WTC11 (cell line): ENCODE results near the gene ACY1. TPM values are rescaled to one million over a fixed set of nuclear protein-coding genes. Genes with fewer than 3 reads are reported as not detected.

ENCODE experiments used
- ATAC-seq: fragments of 200-7000 bp; cut with Tn5 transposase; 2 replicates; pipeline ENCODE4 v1.10.0; 2021; ENCODE audit warnings: mild to moderate bottlenecking, moderate library complexity
- CTCF ChIA-PET: fragments of 300-600 bp; sonication (Branson Sonifier 250); formaldehyde crosslinking; loops from one replicate; lab custom pipeline; 2021; ENCODE audit warnings: antibody characterized with exemption; lab: Charles Lee
- POLR2A ChIA-PET: fragments of 350-600 bp; sonication (Branson Sonifier 250); formaldehyde crosslinking; loops from one replicate; lab custom pipeline; 2021; ENCODE audit warnings: antibody characterized with exemption; lab: Charles Lee
- DNase-seq: peaks from one replicate; pipeline ENCODE4 v3.0.0; 2021; ENCODE audit warnings: low spot score
- H3K27ac Mint-ChIP-seq: 2 replicates; pipeline ENCODE4 v1.8.0; 2021; ENCODE audit warnings: mixed read lengths
- H3K27me3 Mint-ChIP-seq: 2 replicates; pipeline ENCODE4 v1.8.0; 2021; ENCODE audit warnings: low read depth, mild to moderate bottlenecking, moderate library complexity, mixed read lengths
- H3K36me3 Mint-ChIP-seq: 2 replicates; pipeline ENCODE4 v1.8.0; 2021; ENCODE audit warnings: mixed read lengths
- H3K4me1 Mint-ChIP-seq: 2 replicates; pipeline ENCODE4 v1.8.0; 2022; ENCODE audit warnings: mixed read lengths
- H3K4me3 Mint-ChIP-seq: 2 replicates; pipeline ENCODE4 v1.8.0; 2021; ENCODE audit warnings: mild to moderate bottlenecking, moderate library complexity, mixed read lengths
- H3K9me3 Mint-ChIP-seq: 2 replicates; pipeline ENCODE4 v1.8.0; 2021; ENCODE audit warnings: mixed read lengths
- CBFB ChIP-seq: sonication (generic); formaldehyde crosslinking; IDR thresholded peaks from 2 replicates; pipeline ENCODE4 v1.8.1; 2022; ENCODE audit warnings: mild to moderate bottlenecking, low read depth, missing genetic modification reagents
- E2F1 ChIP-seq: sonication (generic); formaldehyde crosslinking; IDR thresholded peaks from 2 replicates; pipeline ENCODE4 v1.8.0; 2022; ENCODE audit warnings: mild to moderate bottlenecking, missing genetic modification reagents
- E2F4 ChIP-seq: sonication (generic); formaldehyde crosslinking; IDR thresholded peaks from 2 replicates; pipeline ENCODE4 v1.8.1; 2022; ENCODE audit warnings: low read depth, mild to moderate bottlenecking, moderate library complexity, missing genetic modification reagents, borderline replicate concordance
- FOXK1 ChIP-seq: sonication (generic); formaldehyde crosslinking; IDR thresholded peaks from 2 replicates; pipeline ENCODE4 v1.8.0; 2022; ENCODE audit warnings: mild to moderate bottlenecking, moderate library complexity, missing genetic modification reagents
- IRF1 ChIP-seq: sonication (generic); formaldehyde crosslinking; IDR thresholded peaks from 2 replicates; pipeline ENCODE4 v1.8.0; 2023; ENCODE audit warnings: missing genetic modification reagents
- MLX ChIP-seq: sonication (generic); formaldehyde crosslinking; IDR thresholded peaks from 2 replicates; pipeline ENCODE4 v1.8.1; 2023; ENCODE audit warnings: mild to moderate bottlenecking, missing genetic modification reagents, moderate library complexity
- MXD4 ChIP-seq: fragments of 250-450 bp; sonication (Bioruptor Pico); IDR thresholded peaks from 2 replicates; pipeline ENCODE4 v1.8.0; 2021; ENCODE audit warnings: mild to moderate bottlenecking, moderate library complexity, borderline replicate concordance
- OVOL2 ChIP-seq: fragments of 250-450 bp; sonication (Bioruptor Pico); IDR thresholded peaks from 2 replicates; pipeline ENCODE4 v1.9.0; 2021; ENCODE audit warnings: mild to moderate bottlenecking, borderline replicate concordance
- ZBTB21 ChIP-seq: sonication (generic); formaldehyde crosslinking; IDR thresholded peaks from 2 replicates; pipeline ENCODE4 v1.8.1; 2023; ENCODE audit warnings: mild to moderate bottlenecking, missing genetic modification reagents, borderline replicate concordance
- ZNF232 ChIP-seq: sonication (generic); formaldehyde crosslinking; IDR thresholded peaks from 2 replicates; pipeline ENCODE4 v1.8.0; 2022; ENCODE audit warnings: mild to moderate bottlenecking, missing genetic modification reagents
- ZNF317 ChIP-seq: sonication (generic); formaldehyde crosslinking; IDR thresholded peaks from 2 replicates; pipeline ENCODE4 v1.8.1; 2023; ENCODE audit warnings: low read depth, mild to moderate bottlenecking, moderate library complexity, missing genetic modification reagents, borderline replicate concordance
- total RNA-seq: library from RNA; stranded (reverse); gene quantifications from 3 replicates; pipeline ENCODE4 v1.2.3, GENCODE V29; 2021
- TF ChIP-seq, protein P1 (sequence below): sonication (generic); formaldehyde crosslinking; IDR thresholded peaks from 2 replicates; pipeline ENCODE4 v1.8.0; 2022; ENCODE audit warnings: missing genetic modification reagents
- TF ChIP-seq, protein P2 (sequence below): sonication (generic); formaldehyde crosslinking; IDR thresholded peaks from 2 replicates; pipeline ENCODE4 v1.8.0; 2023; ENCODE audit warnings: missing genetic modification reagents, mild to moderate bottlenecking, borderline replicate concordance
- TF ChIP-seq, protein P3 (sequence below): sonication (generic); formaldehyde crosslinking; IDR thresholded peaks from 2 replicates; pipeline ENCODE4 v1.8.1; 2022; ENCODE audit warnings: mild to moderate bottlenecking, missing genetic modification reagents, moderate library complexity, borderline replicate concordance
- TF ChIP-seq, protein P4 (sequence below): fragments of 200-600 bp; IDR thresholded peaks from 2 replicates; pipeline ENCODE4 v1.8.0; 2022; ENCODE audit warnings: antibody characterized with exemption

Gene ACY1
- total RNA-seq, 1 experiment from 2014 or later: 53.8 TPM

DNA sequence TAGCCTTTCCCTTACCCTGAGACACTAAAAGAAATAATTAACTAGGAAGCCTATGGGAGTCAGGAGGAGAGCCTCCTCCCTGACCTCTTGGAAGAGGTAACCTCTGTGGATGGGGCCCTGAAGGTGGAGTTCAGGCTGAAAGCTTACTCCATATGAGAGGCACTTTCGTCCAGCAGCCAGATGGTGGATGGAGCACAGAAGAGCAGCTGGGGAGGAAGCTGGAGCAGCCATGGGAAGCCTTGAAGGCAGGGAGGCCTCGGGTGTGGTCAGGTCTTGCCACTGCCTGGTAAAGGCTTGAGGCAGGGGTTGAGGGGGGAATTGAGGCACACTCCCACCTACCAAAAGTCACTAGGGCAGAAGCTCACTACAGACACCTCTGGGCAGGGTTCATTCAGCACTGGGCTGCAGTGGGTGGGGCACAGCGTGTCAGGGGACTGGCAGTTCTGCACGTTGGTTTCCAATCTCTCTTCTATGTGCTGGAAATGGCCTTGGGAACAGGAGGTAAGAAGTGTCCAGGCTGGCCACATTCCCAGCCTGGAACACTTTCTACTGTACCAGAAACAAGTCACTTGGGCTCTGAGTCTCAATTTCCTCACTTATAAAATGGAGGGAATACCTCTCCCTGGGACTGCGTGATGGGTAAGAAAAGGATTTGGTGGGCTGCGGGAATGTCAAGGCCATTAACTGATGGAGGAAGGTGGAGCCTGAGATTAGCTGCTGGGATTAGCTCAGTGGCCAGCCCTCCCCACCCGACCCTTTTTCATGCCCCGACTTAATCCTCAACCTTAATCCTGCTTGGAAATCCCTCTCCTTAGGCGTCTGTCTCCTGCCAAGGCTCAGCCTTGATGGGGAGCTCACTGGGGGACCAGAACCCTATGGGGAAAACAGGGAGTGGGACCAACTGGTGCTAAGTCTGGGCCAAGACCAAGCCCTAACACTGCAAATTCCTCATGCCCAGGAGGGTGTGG, 21.4 kb upstream of the ACY1 start:
- Mint-ChIP-seq H3K36me3 (no peaks in the 10 kb centered on the region), H3K27me3 (peaks cover 24% of the 10 kb centered on the region), H3K4me1 (peaks cover 28% of the 10 kb centered on the region), H3K9me3 (no peaks in the 10 kb centered on the region), H3K4me3 (no peak overlapping the region), H3K27ac (no peak overlapping the region)
- TF ChIP-seq IRF1 (CRISPR knock-in tag): no peak
- TF ChIP-seq E2F1 (CRISPR knock-in tag): no peak
- no peak for TF ChIP-seq E2F4 (CRISPR knock-in tag)
- TF ChIP-seq, protein P1, sequence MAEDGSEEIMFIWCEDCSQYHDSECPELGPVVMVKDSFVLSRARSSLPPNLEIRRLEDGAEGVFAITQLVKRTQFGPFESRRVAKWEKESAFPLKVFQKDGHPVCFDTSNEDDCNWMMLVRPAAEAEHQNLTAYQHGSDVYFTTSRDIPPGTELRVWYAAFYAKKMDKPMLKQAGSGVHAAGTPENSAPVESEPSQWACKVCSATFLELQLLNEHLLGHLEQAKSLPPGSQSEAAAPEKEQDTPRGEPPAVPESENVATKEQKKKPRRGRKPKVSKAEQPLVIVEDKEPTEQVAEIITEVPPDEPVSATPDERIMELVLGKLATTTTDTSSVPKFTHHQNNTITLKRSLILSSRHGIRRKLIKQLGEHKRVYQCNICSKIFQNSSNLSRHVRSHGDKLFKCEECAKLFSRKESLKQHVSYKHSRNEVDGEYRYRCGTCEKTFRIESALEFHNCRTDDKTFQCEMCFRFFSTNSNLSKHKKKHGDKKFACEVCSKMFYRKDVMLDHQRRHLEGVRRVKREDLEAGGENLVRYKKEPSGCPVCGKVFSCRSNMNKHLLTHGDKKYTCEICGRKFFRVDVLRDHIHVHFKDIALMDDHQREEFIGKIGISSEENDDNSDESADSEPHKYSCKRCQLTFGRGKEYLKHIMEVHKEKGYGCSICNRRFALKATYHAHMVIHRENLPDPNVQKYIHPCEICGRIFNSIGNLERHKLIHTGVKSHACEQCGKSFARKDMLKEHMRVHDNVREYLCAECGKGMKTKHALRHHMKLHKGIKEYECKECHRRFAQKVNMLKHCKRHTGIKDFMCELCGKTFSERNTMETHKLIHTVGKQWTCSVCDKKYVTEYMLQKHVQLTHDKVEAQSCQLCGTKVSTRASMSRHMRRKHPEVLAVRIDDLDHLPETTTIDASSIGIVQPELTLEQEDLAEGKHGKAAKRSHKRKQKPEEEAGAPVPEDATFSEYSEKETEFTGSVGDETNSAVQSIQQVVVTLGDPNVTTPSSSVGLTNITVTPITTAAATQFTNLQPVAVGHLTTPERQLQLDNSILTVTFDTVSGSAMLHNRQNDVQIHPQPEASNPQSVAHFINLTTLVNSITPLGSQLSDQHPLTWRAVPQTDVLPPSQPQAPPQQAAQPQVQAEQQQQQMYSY (CRISPR knock-in tag): no peak
- TF ChIP-seq, protein P2, sequence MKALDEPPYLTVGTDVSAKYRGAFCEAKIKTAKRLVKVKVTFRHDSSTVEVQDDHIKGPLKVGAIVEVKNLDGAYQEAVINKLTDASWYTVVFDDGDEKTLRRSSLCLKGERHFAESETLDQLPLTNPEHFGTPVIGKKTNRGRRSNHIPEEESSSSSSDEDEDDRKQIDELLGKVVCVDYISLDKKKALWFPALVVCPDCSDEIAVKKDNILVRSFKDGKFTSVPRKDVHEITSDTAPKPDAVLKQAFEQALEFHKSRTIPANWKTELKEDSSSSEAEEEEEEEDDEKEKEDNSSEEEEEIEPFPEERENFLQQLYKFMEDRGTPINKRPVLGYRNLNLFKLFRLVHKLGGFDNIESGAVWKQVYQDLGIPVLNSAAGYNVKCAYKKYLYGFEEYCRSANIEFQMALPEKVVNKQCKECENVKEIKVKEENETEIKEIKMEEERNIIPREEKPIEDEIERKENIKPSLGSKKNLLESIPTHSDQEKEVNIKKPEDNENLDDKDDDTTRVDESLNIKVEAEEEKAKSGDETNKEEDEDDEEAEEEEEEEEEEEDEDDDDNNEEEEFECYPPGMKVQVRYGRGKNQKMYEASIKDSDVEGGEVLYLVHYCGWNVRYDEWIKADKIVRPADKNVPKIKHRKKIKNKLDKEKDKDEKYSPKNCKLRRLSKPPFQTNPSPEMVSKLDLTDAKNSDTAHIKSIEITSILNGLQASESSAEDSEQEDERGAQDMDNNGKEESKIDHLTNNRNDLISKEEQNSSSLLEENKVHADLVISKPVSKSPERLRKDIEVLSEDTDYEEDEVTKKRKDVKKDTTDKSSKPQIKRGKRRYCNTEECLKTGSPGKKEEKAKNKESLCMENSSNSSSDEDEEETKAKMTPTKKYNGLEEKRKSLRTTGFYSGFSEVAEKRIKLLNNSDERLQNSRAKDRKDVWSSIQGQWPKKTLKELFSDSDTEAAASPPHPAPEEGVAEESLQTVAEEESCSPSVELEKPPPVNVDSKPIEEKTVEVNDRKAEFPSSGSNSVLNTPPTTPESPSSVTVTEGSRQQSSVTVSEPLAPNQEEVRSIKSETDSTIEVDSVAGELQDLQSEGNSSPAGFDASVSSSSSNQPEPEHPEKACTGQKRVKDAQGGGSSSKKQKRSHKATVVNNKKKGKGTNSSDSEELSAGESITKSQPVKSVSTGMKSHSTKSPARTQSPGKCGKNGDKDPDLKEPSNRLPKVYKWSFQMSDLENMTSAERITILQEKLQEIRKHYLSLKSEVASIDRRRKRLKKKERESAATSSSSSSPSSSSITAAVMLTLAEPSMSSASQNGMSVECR (CRISPR knock-in tag): no peak
- TF ChIP-seq, protein P3, sequence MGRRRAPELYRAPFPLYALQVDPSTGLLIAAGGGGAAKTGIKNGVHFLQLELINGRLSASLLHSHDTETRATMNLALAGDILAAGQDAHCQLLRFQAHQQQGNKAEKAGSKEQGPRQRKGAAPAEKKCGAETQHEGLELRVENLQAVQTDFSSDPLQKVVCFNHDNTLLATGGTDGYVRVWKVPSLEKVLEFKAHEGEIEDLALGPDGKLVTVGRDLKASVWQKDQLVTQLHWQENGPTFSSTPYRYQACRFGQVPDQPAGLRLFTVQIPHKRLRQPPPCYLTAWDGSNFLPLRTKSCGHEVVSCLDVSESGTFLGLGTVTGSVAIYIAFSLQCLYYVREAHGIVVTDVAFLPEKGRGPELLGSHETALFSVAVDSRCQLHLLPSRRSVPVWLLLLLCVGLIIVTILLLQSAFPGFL (CRISPR knock-in tag): no peak
- no peak for TF ChIP-seq FOXK1 (CRISPR knock-in tag)
- no peak for TF ChIP-seq ZNF317 (CRISPR knock-in tag)
- TF ChIP-seq ZNF232: no peak
- no peak for TF ChIP-seq OVOL2
- TF ChIP-seq, protein P4, sequence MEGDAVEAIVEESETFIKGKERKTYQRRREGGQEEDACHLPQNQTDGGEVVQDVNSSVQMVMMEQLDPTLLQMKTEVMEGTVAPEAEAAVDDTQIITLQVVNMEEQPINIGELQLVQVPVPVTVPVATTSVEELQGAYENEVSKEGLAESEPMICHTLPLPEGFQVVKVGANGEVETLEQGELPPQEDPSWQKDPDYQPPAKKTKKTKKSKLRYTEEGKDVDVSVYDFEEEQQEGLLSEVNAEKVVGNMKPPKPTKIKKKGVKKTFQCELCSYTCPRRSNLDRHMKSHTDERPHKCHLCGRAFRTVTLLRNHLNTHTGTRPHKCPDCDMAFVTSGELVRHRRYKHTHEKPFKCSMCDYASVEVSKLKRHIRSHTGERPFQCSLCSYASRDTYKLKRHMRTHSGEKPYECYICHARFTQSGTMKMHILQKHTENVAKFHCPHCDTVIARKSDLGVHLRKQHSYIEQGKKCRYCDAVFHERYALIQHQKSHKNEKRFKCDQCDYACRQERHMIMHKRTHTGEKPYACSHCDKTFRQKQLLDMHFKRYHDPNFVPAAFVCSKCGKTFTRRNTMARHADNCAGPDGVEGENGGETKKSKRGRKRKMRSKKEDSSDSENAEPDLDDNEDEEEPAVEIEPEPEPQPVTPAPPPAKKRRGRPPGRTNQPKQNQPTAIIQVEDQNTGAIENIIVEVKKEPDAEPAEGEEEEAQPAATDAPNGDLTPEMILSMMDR: no peak
- no peak for TF ChIP-seq CBFB
- no peak for TF ChIP-seq ZBTB21 (CRISPR knock-in tag)
- TF ChIP-seq MXD4 (CRISPR knock-in tag): no peak
- no peak for TF ChIP-seq MLX (CRISPR knock-in tag)
- POLR2A ChIA-PET: interaction anchor here (1.8 kb wide), 1 partner anchor 8 kb away, joined by 4 read pairs; no protein-coding TSS in a partner anchor
- DNase-seq (no peak), ATAC-seq (no peak)
- CTCF ChIA-PET: interaction anchor here (0.9 to 6.5 kb wide), 3 partner anchors 13 to 20 kb away, joined by 3 to 60 read pairs (median 19); partner anchors contain the start of genes ABHD14A, ABHD14B, ACY1 and RRP9
